HEK293 (cell line): ENCODE data around the gene HHAT.
A peak's percentile ranks its signal among the peaks of the same experiment; 100 is the strongest.

Experiments
- BCL11A ChIP-seq: fragments of 450-650 bp; formaldehyde crosslinking; IDR thresholded peaks from 2 replicates; pipeline ENCODE4 v1.5.1; 2016; ENCODE audit warnings: low read depth, missing biosample characterization, missing genetic modification characterization
- HOXD13 ChIP-seq: sonication (generic); formaldehyde crosslinking; IDR thresholded peaks from 2 replicates; pipeline ENCODE4 v1.8.0; 2022; ENCODE audit warnings: missing genetic modification reagents, borderline replicate concordance
- IKZF3 ChIP-seq: fragments of 450-650 bp; IDR thresholded peaks from 2 replicates; pipeline ENCODE4 v1.5.0; 2018; ENCODE audit warnings: missing biosample characterization, mild to moderate bottlenecking, missing genetic modification characterization, moderate library complexity
- MYNN ChIP-seq: fragments of 450-650 bp; formaldehyde crosslinking; IDR thresholded peaks from 2 replicates; pipeline ENCODE4 v1.5.1; 2016; ENCODE audit warnings: missing biosample characterization, missing genetic modification characterization, borderline replicate concordance
- OVOL3 ChIP-seq: fragments of 450-650 bp; formaldehyde crosslinking; IDR thresholded peaks from 2 replicates; pipeline ENCODE4 v1.5.1; 2016; ENCODE audit warnings: missing biosample characterization, missing genetic modification characterization
- SCRT1 ChIP-seq: fragments of 450-650 bp; formaldehyde crosslinking; IDR thresholded peaks from 2 replicates; pipeline ENCODE4 v1.5.1; 2016; ENCODE audit warnings: missing biosample characterization, missing genetic modification characterization, borderline replicate concordance
- ZNF169 ChIP-seq: fragments of 450-650 bp; formaldehyde crosslinking; IDR thresholded peaks from 2 replicates; pipeline ENCODE4 v1.5.1; 2016; ENCODE audit warnings: missing biosample characterization, missing genetic modification characterization
- ZNF239 ChIP-seq: fragments of 450-650 bp; formaldehyde crosslinking; IDR thresholded peaks from 2 replicates; pipeline ENCODE4 v1.5.1; 2016; ENCODE audit warnings: missing biosample characterization, missing genetic modification characterization
- ZNF350 ChIP-seq: fragments of 450-650 bp; formaldehyde crosslinking; IDR thresholded peaks from 2 replicates; pipeline ENCODE4 v1.5.0; 2017; ENCODE audit warnings: missing biosample characterization, mild to moderate bottlenecking, missing genetic modification characterization
- ZNF366 ChIP-seq: fragments of 450-650 bp; formaldehyde crosslinking; conservative IDR thresholded peaks from 2 replicates; pipeline ENCODE4 v1.5.1; 2016; ENCODE audit warnings: missing biosample characterization, missing genetic modification characterization
- ZNF404 ChIP-seq: fragments of 450-650 bp; formaldehyde crosslinking; IDR thresholded peaks from 2 replicates; pipeline ENCODE4 v1.5.1; 2017; ENCODE audit warnings: missing biosample characterization, missing genetic modification characterization
- ZNF426 ChIP-seq: fragments of 450-650 bp; formaldehyde crosslinking; IDR thresholded peaks from 2 replicates; pipeline ENCODE4 v1.5.1; 2017; ENCODE audit warnings: missing biosample characterization, missing genetic modification characterization, mild to moderate bottlenecking, inconsistent platforms, moderate library complexity
- ZNF433 ChIP-seq: fragments of 450-650 bp; formaldehyde crosslinking; IDR thresholded peaks from 2 replicates; pipeline ENCODE4 v1.5.1; 2016; ENCODE audit warnings: missing biosample characterization, missing genetic modification characterization, low read depth
- ZNF473 ChIP-seq: fragments of 450-650 bp; formaldehyde crosslinking; IDR thresholded peaks from 2 replicates; pipeline ENCODE4 v1.5.1; 2017; ENCODE audit warnings: missing biosample characterization, missing genetic modification characterization
- ZNF510 ChIP-seq: fragments of 450-650 bp; formaldehyde crosslinking; IDR thresholded peaks from 2 replicates; pipeline ENCODE4 v1.5.1; 2018; ENCODE audit warnings: mild to moderate bottlenecking, missing genetic modification characterization, missing biosample characterization; ENCODE audit not compliant: insufficient replicate concordance
- ZNF596 ChIP-seq: fragments of 450-650 bp; IDR thresholded peaks from 2 replicates; pipeline ENCODE4 v1.5.0; 2018; ENCODE audit warnings: missing biosample characterization, mild to moderate bottlenecking, missing genetic modification characterization, moderate library complexity
- ZNF660 ChIP-seq: fragments of 450-650 bp; IDR thresholded peaks from 2 replicates; pipeline ENCODE4 v1.5.1; 2018; ENCODE audit warnings: missing biosample characterization, mild to moderate bottlenecking, missing genetic modification characterization
- ZNF76 ChIP-seq: fragments of 450-650 bp; formaldehyde crosslinking; IDR thresholded peaks from 2 replicates; pipeline ENCODE4; 2016; ENCODE audit warnings: low read depth, missing biosample characterization, missing genetic modification characterization, borderline replicate concordance
- ZNF785 ChIP-seq: fragments of 450-650 bp; formaldehyde crosslinking; IDR thresholded peaks from 2 replicates; pipeline ENCODE4 v1.5.1; 2016; ENCODE audit warnings: missing biosample characterization, missing genetic modification characterization
- ZNF837 ChIP-seq: fragments of 450-650 bp; formaldehyde crosslinking; IDR thresholded peaks from 2 replicates; pipeline ENCODE4 v1.5.1; 2016; ENCODE audit warnings: missing biosample characterization, missing genetic modification characterization
- ZNF843 ChIP-seq: fragments of 450-650 bp; formaldehyde crosslinking; IDR thresholded peaks from 2 replicates; pipeline ENCODE4 v1.5.1; 2016; ENCODE audit warnings: missing biosample characterization, missing genetic modification characterization
- ZSCAN23 ChIP-seq: fragments of 450-650 bp; formaldehyde crosslinking; IDR thresholded peaks from 2 replicates; pipeline ENCODE4 v1.5.1; 2016; ENCODE audit warnings: missing biosample characterization, missing genetic modification characterization
- ZSCAN30 ChIP-seq: fragments of 450-650 bp; IDR thresholded peaks from 2 replicates; pipeline ENCODE4 v1.5.1; 2018; ENCODE audit warnings: missing biosample characterization, mild to moderate bottlenecking, missing genetic modification characterization, moderate library complexity
- TF ChIP-seq, protein P1 (sequence below): fragments of 450-650 bp; formaldehyde crosslinking; IDR thresholded peaks from 2 replicates; pipeline ENCODE4 v1.5.1; 2016; ENCODE audit warnings: missing biosample characterization, missing genetic modification characterization, borderline replicate concordance
- TF ChIP-seq, protein P2 (sequence below): fragments of 450-650 bp; formaldehyde crosslinking; IDR thresholded peaks from 2 replicates; pipeline ENCODE4 v1.5.1; 2016; ENCODE audit warnings: missing biosample characterization, missing genetic modification characterization
- TF ChIP-seq, protein P3 (sequence below): fragments of 450-650 bp; formaldehyde crosslinking; IDR thresholded peaks from 2 replicates; pipeline ENCODE4 v1.5.1; 2016; ENCODE audit warnings: missing biosample characterization, missing genetic modification characterization
- TF ChIP-seq, protein P4 (sequence below): fragments of 450-650 bp; formaldehyde crosslinking; IDR thresholded peaks from 2 replicates; pipeline ENCODE4 v1.5.1; 2016; ENCODE audit warnings: missing biosample characterization, missing genetic modification characterization
- TF ChIP-seq, protein P5 (sequence below): fragments of 450-650 bp; formaldehyde crosslinking; IDR thresholded peaks from 2 replicates; pipeline ENCODE4 v1.5.1; 2016; ENCODE audit warnings: missing biosample characterization, missing genetic modification characterization

HHAT gene

DNA sequence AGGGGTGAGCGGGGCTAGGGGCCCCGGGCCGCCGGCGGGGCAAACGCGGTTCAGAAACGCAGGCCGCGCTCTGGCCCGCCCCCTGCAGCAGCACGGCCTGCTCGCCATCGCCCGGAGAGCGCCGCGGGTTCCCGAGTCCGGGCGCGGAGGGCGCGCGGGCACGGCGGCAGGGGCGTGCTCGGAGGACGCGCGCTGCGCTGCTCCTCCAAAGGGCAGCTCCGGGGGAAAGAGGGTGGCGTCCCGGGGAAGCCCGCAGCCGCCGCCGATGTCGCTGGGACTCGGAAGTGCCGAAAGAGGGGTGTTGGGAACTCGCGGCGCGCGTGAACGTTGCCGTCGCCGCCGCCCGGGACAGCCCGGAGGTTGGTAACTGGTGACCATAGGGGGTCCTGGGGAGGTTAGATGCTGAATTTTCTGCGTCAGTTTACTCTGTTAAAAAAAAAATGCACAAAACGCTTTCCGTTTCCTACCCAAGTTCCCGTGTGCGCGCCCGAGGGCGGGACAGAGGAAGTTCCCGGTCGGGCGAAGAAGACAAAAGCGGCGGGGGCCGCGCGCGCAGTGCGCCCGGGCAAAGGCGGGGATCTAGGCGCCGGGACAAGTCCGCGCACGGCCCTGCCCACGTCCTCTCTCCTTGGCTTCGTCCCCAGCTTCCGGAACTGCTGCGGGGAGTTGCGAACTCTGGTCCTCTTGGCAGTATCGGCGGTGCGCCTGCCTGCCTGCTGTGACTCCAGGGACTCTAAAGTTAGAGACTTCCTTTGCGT, at the start of gene HHAT (continued):
- TF ChIP-seq, protein P1, sequence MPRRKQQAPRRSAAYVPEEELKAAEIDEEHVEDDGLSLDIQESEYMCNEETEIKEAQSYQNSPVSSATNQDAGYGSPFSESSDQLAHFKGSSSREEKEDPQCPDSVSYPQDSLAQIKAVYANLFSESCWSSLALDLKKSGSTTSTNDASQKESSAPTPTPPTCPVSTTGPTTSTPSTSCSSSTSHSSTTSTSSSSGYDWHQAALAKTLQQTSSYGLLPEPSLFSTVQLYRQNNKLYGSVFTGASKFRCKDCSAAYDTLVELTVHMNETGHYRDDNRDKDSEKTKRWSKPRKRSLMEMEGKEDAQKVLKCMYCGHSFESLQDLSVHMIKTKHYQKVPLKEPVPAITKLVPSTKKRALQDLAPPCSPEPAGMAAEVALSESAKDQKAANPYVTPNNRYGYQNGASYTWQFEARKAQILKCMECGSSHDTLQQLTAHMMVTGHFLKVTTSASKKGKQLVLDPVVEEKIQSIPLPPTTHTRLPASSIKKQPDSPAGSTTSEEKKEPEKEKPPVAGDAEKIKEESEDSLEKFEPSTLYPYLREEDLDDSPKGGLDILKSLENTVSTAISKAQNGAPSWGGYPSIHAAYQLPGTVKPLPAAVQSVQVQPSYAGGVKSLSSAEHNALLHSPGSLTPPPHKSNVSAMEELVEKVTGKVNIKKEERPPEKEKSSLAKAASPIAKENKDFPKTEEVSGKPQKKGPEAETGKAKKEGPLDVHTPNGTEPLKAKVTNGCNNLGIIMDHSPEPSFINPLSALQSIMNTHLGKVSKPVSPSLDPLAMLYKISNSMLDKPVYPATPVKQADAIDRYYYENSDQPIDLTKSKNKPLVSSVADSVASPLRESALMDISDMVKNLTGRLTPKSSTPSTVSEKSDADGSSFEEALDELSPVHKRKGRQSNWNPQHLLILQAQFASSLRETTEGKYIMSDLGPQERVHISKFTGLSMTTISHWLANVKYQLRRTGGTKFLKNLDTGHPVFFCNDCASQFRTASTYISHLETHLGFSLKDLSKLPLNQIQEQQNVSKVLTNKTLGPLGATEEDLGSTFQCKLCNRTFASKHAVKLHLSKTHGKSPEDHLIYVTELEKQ (tag by site-specific recombination) = no peak
- TF ChIP-seq, protein P2, sequence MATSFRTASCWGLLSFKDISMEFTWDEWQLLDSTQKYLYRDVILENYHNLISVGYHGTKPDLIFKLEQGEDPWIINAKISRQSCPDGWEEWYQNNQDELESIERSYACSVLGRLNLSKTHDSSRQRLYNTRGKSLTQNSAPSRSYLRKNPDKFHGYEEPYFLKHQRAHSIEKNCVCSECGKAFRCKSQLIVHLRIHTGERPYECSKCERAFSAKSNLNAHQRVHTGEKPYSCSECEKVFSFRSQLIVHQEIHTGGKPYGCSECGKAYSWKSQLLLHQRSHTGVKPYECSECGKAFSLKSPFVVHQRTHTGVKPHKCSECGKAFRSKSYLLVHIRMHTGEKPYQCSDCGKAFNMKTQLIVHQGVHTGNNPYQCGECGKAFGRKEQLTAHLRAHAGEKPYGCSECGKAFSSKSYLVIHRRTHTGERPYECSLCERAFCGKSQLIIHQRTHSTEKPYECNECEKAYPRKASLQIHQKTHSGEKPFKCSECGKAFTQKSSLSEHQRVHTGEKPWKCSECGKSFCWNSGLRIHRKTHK = no peak
- TF ChIP-seq ZNF660 (peak; percentile 81; the same call in 1 of the 2 replicates), ZNF473 (no peak), OVOL3 (no peak), ZNF404 (tag by site-specific recombination) (no peak), HOXD13 (CRISPR knock-in tag) (no peak), IKZF3 (tag by site-specific recombination) (peak; percentile 60), ZNF366 (tag by site-specific recombination) (peak; percentile 21; the same call in 1 of the 2 replicates), ZNF510 (tag by site-specific recombination) (no peak), ZNF843 (tag by site-specific recombination) (no peak), ZSCAN30 (tag by site-specific recombination) (peak; percentile 73), ZNF596 (tag by site-specific recombination) (0 out of 2 replicates have a peak, but pooled peaks have one; percentile 34), ZNF837 (tag by site-specific recombination) (no peak), ZNF350 (no peak), BCL11A (tag by site-specific recombination) (no peak), SCRT1 (tag by site-specific recombination) (no peak), ZNF426 (tag by site-specific recombination) (no peak), ZNF433 (no peak), ZNF76 (tag by site-specific recombination) (peak; percentile 74; the same call in 1 of the 2 replicates), ZNF785 (tag by site-specific recombination) (no peak), ZNF169 (tag by site-specific recombination) (no peak), ZSCAN23 (no peak), MYNN (tag by site-specific recombination) (no peak), ZNF239 (tag by site-specific recombination) (no peak)
- TF ChIP-seq, protein P3, sequence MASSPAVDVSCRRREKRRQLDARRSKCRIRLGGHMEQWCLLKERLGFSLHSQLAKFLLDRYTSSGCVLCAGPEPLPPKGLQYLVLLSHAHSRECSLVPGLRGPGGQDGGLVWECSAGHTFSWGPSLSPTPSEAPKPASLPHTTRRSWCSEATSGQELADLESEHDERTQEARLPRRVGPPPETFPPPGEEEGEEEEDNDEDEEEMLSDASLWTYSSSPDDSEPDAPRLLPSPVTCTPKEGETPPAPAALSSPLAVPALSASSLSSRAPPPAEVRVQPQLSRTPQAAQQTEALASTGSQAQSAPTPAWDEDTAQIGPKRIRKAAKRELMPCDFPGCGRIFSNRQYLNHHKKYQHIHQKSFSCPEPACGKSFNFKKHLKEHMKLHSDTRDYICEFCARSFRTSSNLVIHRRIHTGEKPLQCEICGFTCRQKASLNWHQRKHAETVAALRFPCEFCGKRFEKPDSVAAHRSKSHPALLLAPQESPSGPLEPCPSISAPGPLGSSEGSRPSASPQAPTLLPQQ (tag by site-specific recombination) = 0 out of 2 replicates have a peak, but pooled peaks have one; percentile 15
- TF ChIP-seq, protein P4, sequence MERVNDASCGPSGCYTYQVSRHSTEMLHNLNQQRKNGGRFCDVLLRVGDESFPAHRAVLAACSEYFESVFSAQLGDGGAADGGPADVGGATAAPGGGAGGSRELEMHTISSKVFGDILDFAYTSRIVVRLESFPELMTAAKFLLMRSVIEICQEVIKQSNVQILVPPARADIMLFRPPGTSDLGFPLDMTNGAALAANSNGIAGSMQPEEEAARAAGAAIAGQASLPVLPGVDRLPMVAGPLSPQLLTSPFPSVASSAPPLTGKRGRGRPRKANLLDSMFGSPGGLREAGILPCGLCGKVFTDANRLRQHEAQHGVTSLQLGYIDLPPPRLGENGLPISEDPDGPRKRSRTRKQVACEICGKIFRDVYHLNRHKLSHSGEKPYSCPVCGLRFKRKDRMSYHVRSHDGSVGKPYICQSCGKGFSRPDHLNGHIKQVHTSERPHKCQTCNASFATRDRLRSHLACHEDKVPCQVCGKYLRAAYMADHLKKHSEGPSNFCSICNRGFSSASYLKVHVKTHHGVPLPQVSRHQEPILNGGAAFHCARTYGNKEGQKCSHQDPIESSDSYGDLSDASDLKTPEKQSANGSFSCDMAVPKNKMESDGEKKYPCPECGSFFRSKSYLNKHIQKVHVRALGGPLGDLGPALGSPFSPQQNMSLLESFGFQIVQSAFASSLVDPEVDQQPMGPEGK (tag by site-specific recombination) = peak; percentile 82
- TF ChIP-seq, protein P5, sequence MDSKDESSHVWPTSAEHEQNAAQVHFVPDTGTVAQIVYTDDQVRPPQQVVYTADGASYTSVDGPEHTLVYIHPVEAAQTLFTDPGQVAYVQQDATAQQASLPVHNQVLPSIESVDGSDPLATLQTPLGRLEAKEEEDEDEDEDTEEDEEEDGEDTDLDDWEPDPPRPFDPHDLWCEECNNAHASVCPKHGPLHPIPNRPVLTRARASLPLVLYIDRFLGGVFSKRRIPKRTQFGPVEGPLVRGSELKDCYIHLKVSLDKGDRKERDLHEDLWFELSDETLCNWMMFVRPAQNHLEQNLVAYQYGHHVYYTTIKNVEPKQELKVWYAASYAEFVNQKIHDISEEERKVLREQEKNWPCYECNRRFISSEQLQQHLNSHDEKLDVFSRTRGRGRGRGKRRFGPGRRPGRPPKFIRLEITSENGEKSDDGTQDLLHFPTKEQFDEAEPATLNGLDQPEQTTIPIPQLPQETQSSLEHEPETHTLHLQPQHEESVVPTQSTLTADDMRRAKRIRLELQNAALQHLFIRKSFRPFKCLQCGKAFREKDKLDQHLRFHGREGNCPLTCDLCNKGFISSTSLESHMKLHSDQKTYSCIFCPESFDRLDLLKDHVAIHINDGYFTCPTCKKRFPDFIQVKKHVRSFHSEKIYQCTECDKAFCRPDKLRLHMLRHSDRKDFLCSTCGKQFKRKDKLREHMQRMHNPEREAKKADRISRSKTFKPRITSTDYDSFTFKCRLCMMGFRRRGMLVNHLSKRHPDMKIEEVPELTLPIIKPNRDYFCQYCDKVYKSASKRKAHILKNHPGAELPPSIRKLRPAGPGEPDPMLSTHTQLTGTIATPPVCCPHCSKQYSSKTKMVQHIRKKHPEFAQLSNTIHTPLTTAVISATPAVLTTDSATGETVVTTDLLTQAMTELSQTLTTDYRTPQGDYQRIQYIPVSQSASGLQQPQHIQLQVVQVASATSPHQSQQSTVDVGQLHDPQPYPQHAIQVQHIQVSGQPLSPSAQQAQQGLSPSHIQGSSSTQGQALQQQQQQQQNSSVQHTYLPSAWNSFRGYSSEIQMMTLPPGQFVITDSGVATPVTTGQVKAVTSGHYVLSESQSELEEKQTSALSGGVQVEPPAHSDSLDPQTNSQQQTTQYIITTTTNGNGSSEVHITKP = peak; percentile 99
